AG08396 (cell line): Measurements from ENCODE around the gene AKAP12.
"Not testable (repeated sequence)": the region's sequence is repeated elsewhere in the genome, so short reads cannot be mapped to it uniquely, and the experiment has no call there.

Experiments
- DNase-seq: peaks from one replicate; pipeline ENCODE4 v3.0.0; 2012; ENCODE audit warnings: low spot score, mixed read lengths

Gene AKAP12

GRCh38 chr6:151382631-151383030 lies 142.9 kb downstream of the AKAP12 start:
- not testable (repeated sequence) for DNase-seq

DNA sequence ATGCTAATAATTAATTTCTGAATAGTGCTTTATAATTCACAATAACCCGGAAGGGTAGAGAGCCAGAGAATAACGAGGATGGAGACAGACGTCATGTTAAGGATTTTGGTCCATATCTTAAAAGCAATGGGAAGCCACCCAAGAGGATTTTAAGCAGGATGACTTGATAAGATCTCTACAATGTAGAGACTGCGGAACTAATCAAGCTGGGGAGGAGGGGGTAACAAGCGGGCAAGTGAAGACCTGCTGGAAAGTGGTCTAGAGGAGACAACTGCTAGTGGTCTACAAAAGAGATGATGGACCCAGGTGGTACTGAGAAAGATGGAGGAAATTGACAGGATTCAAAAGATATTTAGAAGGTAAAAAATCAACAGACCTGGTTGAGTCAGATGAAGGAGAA lies 144.4 kb downstream of the AKAP12 start:
- DNase-seq = no peak

GRCh38 chr6:151385177-151385576 lies 145.4 kb downstream of the AKAP12 start:
- no peak for DNase-seq

- peak; percentile 55 for DNase-seq
Measured at GRCh38 chr6:151387175-151387970, 147.6 kb downstream of the AKAP12 start.

- DNase-seq = no peak
Measured at GRCh38 chr6:151388236-151388635, 148.5 kb downstream of the AKAP12 start.

- DNase-seq = peak; percentile 17
Measured at GRCh38 chr6:151388997-151389617, 149.3 kb downstream of the AKAP12 start.

DNA sequence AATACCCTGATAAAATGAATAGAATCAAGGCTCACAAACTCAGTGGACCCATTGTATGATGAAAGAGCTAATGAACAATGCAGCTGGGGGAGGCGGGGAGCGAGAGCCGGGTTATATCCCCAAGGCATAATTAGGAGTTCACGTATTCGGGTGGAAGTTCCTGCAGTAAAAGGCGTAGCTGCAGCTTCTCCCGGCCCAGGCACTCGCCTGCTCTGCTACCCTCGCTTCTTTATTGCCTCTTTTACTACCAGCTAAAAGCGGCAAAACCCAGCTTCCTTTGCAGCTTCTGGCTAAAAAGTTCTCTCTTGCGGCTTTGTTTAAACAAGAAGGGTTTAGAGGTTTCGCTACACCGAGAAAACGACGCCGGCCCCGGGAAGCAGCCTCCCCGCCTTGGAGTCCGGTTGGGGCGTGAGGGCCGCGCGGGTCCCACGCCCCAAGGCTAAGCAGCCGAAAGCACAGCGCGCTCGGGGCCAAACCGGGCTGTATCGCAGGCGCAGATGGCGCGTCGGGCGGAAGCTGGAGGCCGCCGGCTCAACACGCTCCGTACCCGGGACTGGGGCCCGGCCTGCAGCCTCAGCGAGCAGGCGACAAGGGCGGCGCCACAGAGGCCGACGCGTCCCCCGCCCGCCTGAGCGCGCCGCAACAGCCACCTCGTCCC lies 150.0 kb downstream of the AKAP12 start:
- peak; percentile 56 for DNase-seq

DNA sequence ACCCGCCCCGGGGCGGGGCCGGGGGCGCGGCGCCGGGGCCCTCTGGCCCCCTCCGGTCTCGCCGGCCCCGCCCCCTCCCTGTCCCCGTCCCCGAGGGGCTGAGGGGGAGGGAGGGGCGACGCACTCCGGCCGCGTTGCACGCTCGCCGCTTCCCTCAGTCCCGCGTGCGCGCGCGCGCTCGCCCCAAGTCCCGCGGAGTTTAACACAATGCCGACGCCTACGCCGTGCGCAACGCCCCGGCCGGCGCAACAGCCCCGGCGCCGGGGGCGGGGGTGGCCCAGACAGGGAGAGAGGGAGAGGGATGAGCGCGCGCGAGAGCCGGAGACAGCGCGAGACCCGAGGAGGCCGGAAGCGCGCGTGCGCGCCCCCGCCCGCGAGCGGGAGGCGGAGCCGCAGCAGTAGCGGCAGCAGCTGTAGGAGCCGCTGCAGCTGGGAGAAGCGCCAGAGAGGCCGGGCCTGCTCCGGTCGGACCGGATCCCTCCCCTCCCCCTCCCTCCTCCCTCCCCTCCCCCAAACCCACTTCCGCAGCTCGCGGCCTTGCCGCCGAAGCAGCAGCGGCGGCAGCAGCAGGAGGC lies 150.6 kb downstream of the AKAP12 start:
- peak; percentile 99 for DNase-seq

DNA sequence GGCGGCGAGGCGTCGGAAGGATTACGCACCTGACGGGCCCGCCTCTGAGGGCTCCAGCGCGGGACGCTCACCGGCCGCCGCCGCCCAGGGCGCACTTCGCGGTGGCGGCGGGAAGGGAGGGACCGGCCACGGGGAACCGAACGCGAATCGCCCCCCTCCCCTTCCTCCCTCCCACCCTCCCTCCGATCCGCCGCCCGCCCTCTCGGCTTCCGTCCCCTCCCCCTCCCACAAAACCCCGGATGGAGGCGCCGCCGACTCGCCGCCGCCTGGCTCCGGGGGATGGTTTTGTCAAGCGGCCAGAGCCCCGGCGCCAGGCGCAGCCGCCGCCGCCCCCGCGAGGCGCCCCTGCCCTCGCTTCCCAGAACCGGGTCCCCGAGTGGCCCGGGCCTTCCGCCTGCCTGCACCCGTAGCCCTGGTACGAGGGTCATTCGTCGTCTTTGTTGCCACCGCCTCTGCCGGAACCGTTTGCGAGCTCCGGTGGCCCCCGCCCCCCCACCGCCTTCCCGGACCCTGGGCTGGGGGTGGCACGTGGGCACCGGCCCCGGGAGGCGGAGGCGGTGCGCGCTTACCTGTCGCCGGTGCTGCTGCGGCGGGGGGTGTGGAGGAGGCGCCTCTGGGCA lies 151.2 kb downstream of the AKAP12 start:
- peak; percentile 83 for DNase-seq

GRCh38 chr6:151391471-151392413 lies 152.0 kb downstream of the AKAP12 start, which contains the start of gene ZBTB2:
ZBTB2 (minus strand) TSS chr6:151391559; CDS start chr6:151373637, 17,922 bp downstream.
- DNase-seq = peak; percentile 77

GRCh38 chr6:151392427-151392826 lies 152.7 kb downstream of the AKAP12 start:
- no peak for DNase-seq

DNA sequence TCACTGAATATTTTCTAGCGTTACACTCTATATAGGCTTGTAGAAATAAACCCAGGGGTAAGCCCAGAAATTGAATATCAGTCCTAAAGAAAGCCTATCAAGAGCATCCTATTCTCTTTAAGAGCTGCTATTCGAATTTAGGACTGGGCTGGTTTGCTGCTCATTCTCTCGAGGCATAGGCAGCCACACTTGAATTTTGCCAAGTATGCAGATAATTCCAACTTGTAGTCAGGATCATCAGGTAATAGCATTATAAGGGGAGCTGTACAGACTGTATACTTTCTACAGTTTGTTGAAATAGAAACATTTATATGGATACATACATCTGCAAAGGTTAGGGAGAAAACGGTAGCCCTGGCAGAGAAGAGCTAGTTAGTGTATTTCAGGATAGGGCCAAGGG lies 153.6 kb downstream of the AKAP12 start:
- no peak for DNase-seq

DNA sequence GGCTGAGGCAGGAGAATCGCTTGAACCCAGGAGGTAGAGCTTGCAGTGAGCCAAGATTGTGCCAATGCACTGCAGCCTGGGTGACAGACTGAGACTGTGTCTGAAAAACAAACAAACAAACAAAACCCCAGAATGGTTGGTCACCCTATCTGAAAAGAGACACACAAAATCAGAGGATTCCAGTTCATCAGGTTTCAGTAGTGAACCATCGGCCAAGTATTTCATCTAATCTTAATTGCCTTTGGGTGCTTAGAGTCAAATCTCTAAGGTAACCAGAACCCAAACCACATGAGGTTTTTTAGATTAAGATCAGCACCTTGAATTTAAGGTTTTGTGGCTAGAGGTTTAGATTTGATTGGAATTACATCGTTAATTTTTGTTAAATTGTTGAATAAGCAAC lies 159.9 kb downstream of the AKAP12 start:
- DNase-seq = no peak

GRCh38 chr6:151400473-151400872 lies 160.7 kb downstream of the AKAP12 start:
- no peak for DNase-seq

DNA sequence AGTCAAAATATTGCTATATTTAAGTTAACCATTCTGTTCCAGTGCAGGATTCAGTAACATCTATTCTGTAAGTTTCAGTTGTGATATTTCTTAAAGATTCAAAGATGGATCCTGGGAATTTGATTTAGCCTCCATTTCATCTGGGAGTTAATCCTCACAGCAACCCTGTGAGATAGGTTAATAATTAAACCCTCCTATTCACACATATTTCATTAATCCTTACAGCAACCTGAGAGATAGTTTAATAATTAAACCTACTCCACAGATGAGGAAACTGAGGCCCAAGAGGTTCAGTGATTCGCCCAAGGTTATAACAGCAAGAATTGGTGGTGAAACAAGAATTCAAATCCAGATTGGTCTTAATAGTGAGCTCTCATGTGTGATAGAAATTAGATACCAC lies 162.5 kb downstream of the AKAP12 start:
- no peak for DNase-seq

DNA sequence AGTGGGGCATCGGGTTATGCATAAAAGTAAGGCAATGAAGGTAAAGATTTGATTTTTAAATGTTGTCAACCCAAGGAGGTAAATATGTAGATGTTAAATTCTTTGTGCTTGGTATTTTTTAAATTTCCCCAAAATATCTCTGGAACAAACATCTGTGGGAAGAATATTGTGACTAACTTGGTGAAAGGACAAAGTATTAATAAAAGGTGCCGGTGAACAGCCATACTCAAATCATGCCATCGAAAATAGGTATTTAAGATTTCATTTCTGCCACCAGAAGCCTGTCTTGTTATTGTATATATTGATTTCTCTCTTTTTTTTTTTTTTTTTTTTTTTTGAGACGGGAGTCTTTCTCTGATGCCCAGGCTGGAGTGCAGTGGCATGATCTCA lies 164.1 kb downstream of the AKAP12 start:
- no peak for DNase-seq
